ENCODE data around the gene SOX18. TPM values are rescaled to one million over a fixed set of nuclear protein-coding genes. Genes with fewer than 3 reads are reported as not detected.

The SOX18 gene
- total and polyA plus RNA-seq, 2 of the 4 experiments (the other 2 are of a cell fraction), result not detected

GRCh38 chr20:64086801-64087200, 37.4 kb upstream of the SOX18 start:
- Histone ChIP-seq H3K4me1 (ENCODE audit: control insufficient read depth, insufficient read depth, low read length) (peaks cover 6% of the 10 kb centered on the region; the same call in 1 of the 2 replicates), H4K91ac (ENCODE audit: insufficient read depth, low read depth, low read length) (no peak overlapping the region), H2AFZ (replicated peaks; ENCODE audit: low read length, poor library complexity) (peak overlapping the region; percentile 51), H3K56ac (ENCODE audit: extremely low read depth, insufficient read depth, low read length) (no peak overlapping the region), H2BK5ac (ENCODE audit: low read depth, low read length, poor library complexity, severe bottlenecking) (no peak overlapping the region), H3K23ac (ENCODE audit: low read depth, low read length) (no peak overlapping the region), H2AK5ac (ENCODE audit: low read depth, low read length) (no peak overlapping the region), H3K27me3 (ENCODE audit: control insufficient read depth, insufficient read depth, low read length) (peaks cover 61% of the 10 kb centered on the region), H4K5ac (ENCODE audit: low read depth, low read length) (no peak overlapping the region), H3K14ac (replicated peaks; ENCODE audit: low read depth, low read length) (no peak overlapping the region), H2BK120ac (ENCODE audit: low read depth, low read length) (no peak overlapping the region), H3K36me3 (ENCODE audit: control insufficient read depth, insufficient read depth, low read length) (no peaks in the 10 kb centered on the region), H3K9me1 (ENCODE audit: insufficient read depth, low read length) (no peaks in the 10 kb centered on the region), H4K20me1 (ENCODE audit: insufficient read depth, low read length) (peaks cover 13% of the 10 kb centered on the region), H3K4me2 (ENCODE audit: low read depth, low read length) (no peak overlapping the region), H3K9ac (ENCODE audit: low read depth, low read length) (no peak overlapping the region), H3K9me3 (ENCODE audit: control insufficient read depth, insufficient read depth, low read length) (peaks cover 8% of the 10 kb centered on the region; the same call in 1 of the 2 replicates), H3K4me3 (ENCODE audit: insufficient read depth, low read depth, low read length) (no peak overlapping the region), H3K18ac (ENCODE audit: low read depth, low read length) (no peak overlapping the region), H2BK20ac (ENCODE audit: low read depth, low read length) (no peak overlapping the region), H2AK9ac (replicated peaks; ENCODE audit: low read depth, low read length, poor library complexity) (no peak overlapping the region), H3K4ac (ENCODE audit: low read depth, low read length) (no peak overlapping the region), H3K27ac (ENCODE audit: insufficient read depth, low read length) (no peak overlapping the region), H2BK15ac (ENCODE audit: low read depth, low read length) (no peak overlapping the region), H3K79me1 (ENCODE audit: low read depth in 1 of 2, low read length in 2 of 2) (no peaks in the 10 kb centered on the region), H4K8ac (ENCODE audit: low read depth in 2 of 2, low read length in 2 of 2) (no peak overlapping the region)
- intact Hi-C loops (cut with micrococcal nuclease) (no loop called here), in situ Hi-C loops (cut with MboI; ENCODE audit: low sequenced_read_pairs) (no loop called here), dilution Hi-C loops (cut with HindIII; ENCODE audit: low sequenced_read_pairs, unreplicated experiment) (no loop called here)
- ChIA-PET CTCF (interaction anchor here (0.7 kb wide), 1 partner anchor 25 kb away, joined by 3 read pairs; no protein-coding TSS in a partner anchor), POLR2A (ENCODE audit: unreplicated experiment) (no interaction called here)
- TF ChIP-seq CHD1 (IDR thresholded peaks at IDR 0.05; ENCODE audit: low read depth, low read length), result no peak
- TF ChIP-seq NFE2L2 (IDR thresholded peaks at IDR 0.05; ENCODE audit: low read depth, low read length), result no peak
- TF ChIP-seq BHLHE40 (IDR thresholded peaks at IDR 0.05; ENCODE audit: low read depth, low read length), result no peak
- no peak for TF ChIP-seq SMC3 (IDR thresholded peaks at IDR 0.05; ENCODE audit: low read depth, low read length)
- no peak for TF ChIP-seq MAZ (IDR thresholded peaks at IDR 0.05; ENCODE audit: borderline replicate concordance, low read depth, low read length)
- TF ChIP-seq RFX5 (IDR thresholded peaks at IDR 0.05; ENCODE audit: low read depth, low read length), result no peak
- no peak for TF ChIP-seq USF2 (IDR thresholded peaks at IDR 0.05; ENCODE audit: low read depth, low read length)
- TF ChIP-seq POLR2A (IDR thresholded peaks at IDR 0.05; ENCODE audit: low read depth, low read length), result no peak
- no peak for TF ChIP-seq CTCF (conservative IDR thresholded peaks at IDR 0.05; ENCODE audit: low read depth, low read length)
- no peak for TF ChIP-seq FOS (IDR thresholded peaks at IDR 0.05; ENCODE audit: low read depth, low read length)
- TF ChIP-seq RCOR1 (IDR thresholded peaks at IDR 0.05; ENCODE audit: insufficient replicate concordance, low read length), result no peak
- TF ChIP-seq RAD21 (IDR thresholded peaks at IDR 0.05; ENCODE audit: low read length), result no peak
- no peak for TF ChIP-seq MXI1 (IDR thresholded peaks at IDR 0.05; ENCODE audit: borderline replicate concordance, low read depth, low read length)
- no peak for TF ChIP-seq MAFK (IDR thresholded peaks at IDR 0.05; ENCODE audit: low read depth, low read length)
- no peak for TF ChIP-seq ELK1 (IDR thresholded peaks at IDR 0.05; ENCODE audit: borderline replicate concordance, low read depth, low read length)
- no peak for TF ChIP-seq CEBPB (IDR thresholded peaks at IDR 0.05; ENCODE audit: low read depth, low read length)
- 40% methylated on average over 1 of the region's 11 CpGs; no CpG with 5 or more reads in 1 of the 2 experiments for WGBS, 2 experiments (ENCODE audit: extremely low coverage in 2 of 2, insufficient read length in 1 of 2)
- ATAC-seq (ENCODE audit: low read depth) (no peak), DNase-seq (no peak)
- BruUV-seq (replicated peaks), result no TSS peak
